ENCODE measurements around the gene ASRGL1. TPM values are rescaled to one million over a fixed set of nuclear protein-coding genes. Genes with fewer than 3 reads are reported as not detected.

The ASRGL1 gene
- total RNA-seq, 1 experiment from 2014 or later = 37.7 TPM

- BruUV-seq (replicated peaks) = no TSS peak
- DNase-seq (ENCODE audit: low spot score) = no peak
These were observed 96.1 kb downstream of the ASRGL1 start for GRCh38 chr11:62433141-62433903.

GRCh38 chr11:62433904-62434276 is 96.6 kb downstream of the ASRGL1 start:
- CTCF ChIA-PET = interaction anchor here (0.7 kb wide), 1 partner anchor 9 kb away, joined by 5 read pairs; no protein-coding TSS in a partner anchor
- no peak overlapping the region for H3K4me3 ChIP-seq (ENCODE audit: low read depth, low read length, poor library complexity, severe bottlenecking)
- no TSS peak for BruUV-seq (replicated peaks)

More at GRCh38 chr11:62433141-62433903, 96.1 kb downstream of the ASRGL1 start:
- H3K4me3 ChIP-seq (ENCODE audit: low read depth, low read length, poor library complexity, severe bottlenecking) = no peak overlapping the region
- POLR2A ChIA-PET (ENCODE audit: low non-redundant PET) = no interaction called here
- no peak overlapping the region for H3K27ac ChIP-seq (ENCODE audit: low read depth, low read length, poor library complexity, severe bottlenecking)
- no peaks in the 10 kb centered on the region for H3K9me3 ChIP-seq (ENCODE audit: low read depth, low read length, poor library complexity, severe bottlenecking)
- intact Hi-C loops (cut with micrococcal nuclease; ENCODE audit: unreplicated experiment) = no loop called here
- no peaks in the 10 kb centered on the region for H3K27me3 ChIP-seq (replicated peaks; ENCODE audit: insufficient read depth, low read depth, low read length, poor library complexity)
- TF ChIP-seq CTCF (conservative IDR thresholded peaks at IDR 0.05; ENCODE audit: low read depth, low read length) = no peak
- no peak for TF ChIP-seq EZH2 (IDR thresholded peaks at IDR 0.05; ENCODE audit: borderline replicate concordance, low read depth, low read length, poor library complexity, severe bottlenecking)
- CTCF ChIA-PET = interaction anchor here (0.7 kb wide), 1 partner anchor 8 kb away, joined by 5 read pairs; no protein-coding TSS in a partner anchor
- no peaks in the 10 kb centered on the region for H3K36me3 ChIP-seq (ENCODE audit: insufficient read depth, low read length, poor library complexity, severe bottlenecking)
- H3K4me1 ChIP-seq (ENCODE audit: insufficient read depth, low read length, poor library complexity, severe bottlenecking) = no peaks in the 10 kb centered on the region

More at GRCh38 chr11:62433904-62434276, 96.6 kb downstream of the ASRGL1 start:
- Histone ChIP-seq H3K27me3 (replicated peaks; ENCODE audit: insufficient read depth, low read depth, low read length, poor library complexity) (no peaks in the 10 kb centered on the region), H3K9me3 (ENCODE audit: low read depth, low read length, poor library complexity, severe bottlenecking) (no peaks in the 10 kb centered on the region), H3K4me1 (ENCODE audit: insufficient read depth, low read length, poor library complexity, severe bottlenecking) (no peaks in the 10 kb centered on the region), H3K27ac (ENCODE audit: low read depth, low read length, poor library complexity, severe bottlenecking) (no peak overlapping the region), H3K36me3 (ENCODE audit: insufficient read depth, low read length, poor library complexity, severe bottlenecking) (no peaks in the 10 kb centered on the region)
- DNase-seq (ENCODE audit: low spot score) = no peak
- intact Hi-C loops (cut with micrococcal nuclease; ENCODE audit: unreplicated experiment) = no loop called here
- POLR2A ChIA-PET (ENCODE audit: low non-redundant PET) = no interaction called here
- TF ChIP-seq EZH2 (IDR thresholded peaks at IDR 0.05; ENCODE audit: borderline replicate concordance, low read depth, low read length, poor library complexity, severe bottlenecking) = no peak
- no peak for TF ChIP-seq CTCF (conservative IDR thresholded peaks at IDR 0.05; ENCODE audit: low read depth, low read length)
